ENCODE measurements around the gene KIAA2012. TPM values are rescaled to one million over a fixed set of nuclear protein-coding genes. Genes with fewer than 3 reads are reported as not detected.

KIAA2012 gene
- total RNA-seq, 2 experiments from 2014 or later, result not detected

GRCh38 chr2:202066875-202067274, 6.2 kb upstream of the KIAA2012 start:
- no peaks in the 10 kb centered on the region for H3K36me3 Mint-ChIP-seq (ENCODE audit: low read depth)
- no peaks in the 10 kb centered on the region for H3K4me1 Mint-ChIP-seq (ENCODE audit: low read depth)
- DNase-seq (no peak), ATAC-seq (no peak)
- H3K27me3 Mint-ChIP-seq (ENCODE audit: low read depth), result no peaks in the 10 kb centered on the region
- no peaks in the 10 kb centered on the region for H3K9me3 Mint-ChIP-seq (ENCODE audit: insufficient read depth)
- H3K27ac Mint-ChIP-seq, result no peak overlapping the region
- CTCF ChIA-PET, result no interaction called here
- POLR2A ChIA-PET, result no interaction called here
- H3K4me3 Mint-ChIP-seq, result no peak overlapping the region

- Mint-ChIP-seq H3K4me3 (no peak overlapping the region), H3K27me3 (ENCODE audit: low read depth) (no peaks in the 10 kb centered on the region), H3K27ac (no peak overlapping the region), H3K4me1 (ENCODE audit: low read depth) (no peaks in the 10 kb centered on the region), H3K36me3 (ENCODE audit: low read depth) (no peaks in the 10 kb centered on the region), H3K9me3 (ENCODE audit: insufficient read depth) (no peaks in the 10 kb centered on the region)
- no peak for ATAC-seq
- DNase-seq, result no peak
- CTCF ChIA-PET, result no interaction called here
- POLR2A ChIA-PET, result no interaction called here
Measured at GRCh38 chr2:202067589-202067988, 5.5 kb upstream of the KIAA2012 start.

- no peak overlapping the region for H3K27ac Mint-ChIP-seq
- ATAC-seq, result no peak
- no peaks in the 10 kb centered on the region for H3K9me3 Mint-ChIP-seq (ENCODE audit: insufficient read depth)
- H3K27me3 Mint-ChIP-seq (ENCODE audit: low read depth), result no peaks in the 10 kb centered on the region
- CTCF ChIA-PET, result no interaction called here
- DNase-seq, result no peak
- POLR2A ChIA-PET, result no interaction called here
- H3K4me1 Mint-ChIP-seq (ENCODE audit: low read depth), result no peaks in the 10 kb centered on the region
- no peak overlapping the region for H3K4me3 Mint-ChIP-seq
- H3K36me3 Mint-ChIP-seq (ENCODE audit: low read depth), result no peaks in the 10 kb centered on the region
Measured at GRCh38 chr2:202069170-202070067, 3.6 kb upstream of the KIAA2012 start.

DNA sequence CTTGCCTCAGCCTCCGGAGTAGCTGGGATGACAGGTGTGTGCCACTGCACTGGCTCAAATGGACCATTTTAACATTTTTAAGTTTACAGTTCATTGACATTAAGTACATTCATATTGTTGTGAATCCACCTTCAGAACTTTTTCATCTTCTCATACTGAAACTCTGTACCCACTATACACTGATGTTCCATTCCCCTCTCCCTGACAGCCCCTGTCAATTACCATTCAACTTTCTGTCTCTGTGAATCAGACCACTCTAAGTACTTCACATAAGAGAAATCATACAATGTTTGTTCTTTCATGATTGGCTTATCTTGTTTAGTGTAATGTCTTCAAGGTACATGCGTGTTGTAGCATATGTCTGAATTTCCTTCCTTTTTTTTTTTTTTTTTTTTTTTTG, 1.9 kb upstream of the KIAA2012 start:
- H3K9me3 Mint-ChIP-seq (ENCODE audit: insufficient read depth), result no peaks in the 10 kb centered on the region
- H3K4me1 Mint-ChIP-seq (ENCODE audit: low read depth), result no peaks in the 10 kb centered on the region
- H3K27me3 Mint-ChIP-seq (ENCODE audit: low read depth), result peaks cover 3% of the 10 kb centered on the region
- DNase-seq (no peak), ATAC-seq (no peak)
- no peak overlapping the region for H3K27ac Mint-ChIP-seq
- ChIA-PET POLR2A (no interaction called here), CTCF (no interaction called here)
- H3K36me3 Mint-ChIP-seq (ENCODE audit: low read depth), result no peaks in the 10 kb centered on the region
- H3K4me3 Mint-ChIP-seq, result no peak overlapping the region

DNA sequence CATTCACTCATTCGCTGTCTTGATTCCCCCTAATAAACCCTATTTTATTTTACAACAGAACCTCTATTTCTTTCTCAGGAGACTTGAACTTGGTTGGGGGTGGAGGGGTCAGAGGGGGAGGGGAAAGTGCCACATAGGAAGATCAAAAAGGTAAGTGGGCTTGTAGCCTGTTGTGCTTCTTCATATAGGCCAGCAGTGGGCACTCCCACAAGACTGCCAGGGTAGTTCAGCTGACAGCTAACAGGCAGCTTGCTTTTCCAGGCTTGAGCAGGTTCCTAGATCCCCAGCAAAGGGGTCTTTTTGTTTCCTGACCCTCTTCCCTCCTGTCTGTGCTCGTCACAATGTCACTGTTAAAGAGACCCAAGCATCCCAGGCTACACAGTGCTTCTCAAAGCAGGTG, 829 bp upstream of the KIAA2012 start:
- no peak for DNase-seq
- Mint-ChIP-seq H3K27ac (no peak overlapping the region), H3K4me1 (ENCODE audit: low read depth) (no peaks in the 10 kb centered on the region), H3K36me3 (ENCODE audit: low read depth) (no peaks in the 10 kb centered on the region), H3K27me3 (ENCODE audit: low read depth) (peaks cover 3% of the 10 kb centered on the region), H3K4me3 (no peak overlapping the region), H3K9me3 (ENCODE audit: insufficient read depth) (no peaks in the 10 kb centered on the region)
- ChIA-PET POLR2A (no interaction called here), CTCF (no interaction called here)
- no peak for ATAC-seq

DNA sequence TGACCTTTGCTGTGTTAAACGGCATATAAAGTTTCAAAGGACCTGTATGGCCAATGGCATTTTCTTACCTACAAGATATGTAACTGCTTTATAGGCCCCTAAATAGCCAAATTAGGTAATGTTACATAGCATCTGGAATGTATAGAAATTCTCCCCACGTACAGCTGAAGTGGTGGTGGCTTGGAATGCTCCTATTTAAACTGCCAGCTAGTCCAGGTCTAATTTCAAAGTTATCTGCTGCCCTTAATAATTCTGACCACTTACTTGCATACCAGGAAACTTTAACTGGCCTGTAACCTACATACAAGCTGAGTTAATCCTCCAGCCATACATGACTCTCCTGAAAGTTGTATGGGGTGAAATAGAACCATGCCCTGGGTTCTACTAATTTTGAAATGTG, 1.3 kb downstream of the KIAA2012 start:
- ATAC-seq (no peak), DNase-seq (no peak)
- H3K4me3 Mint-ChIP-seq, result no peak overlapping the region
- H3K27me3 Mint-ChIP-seq (ENCODE audit: low read depth), result peaks cover 3% of the 10 kb centered on the region
- H3K27ac Mint-ChIP-seq, result no peak overlapping the region
- no peaks in the 10 kb centered on the region for H3K9me3 Mint-ChIP-seq (ENCODE audit: insufficient read depth)
- CTCF ChIA-PET, result no interaction called here
- POLR2A ChIA-PET, result no interaction called here
- no peaks in the 10 kb centered on the region for H3K4me1 Mint-ChIP-seq (ENCODE audit: low read depth)
- H3K36me3 Mint-ChIP-seq (ENCODE audit: low read depth), result no peaks in the 10 kb centered on the region

DNA sequence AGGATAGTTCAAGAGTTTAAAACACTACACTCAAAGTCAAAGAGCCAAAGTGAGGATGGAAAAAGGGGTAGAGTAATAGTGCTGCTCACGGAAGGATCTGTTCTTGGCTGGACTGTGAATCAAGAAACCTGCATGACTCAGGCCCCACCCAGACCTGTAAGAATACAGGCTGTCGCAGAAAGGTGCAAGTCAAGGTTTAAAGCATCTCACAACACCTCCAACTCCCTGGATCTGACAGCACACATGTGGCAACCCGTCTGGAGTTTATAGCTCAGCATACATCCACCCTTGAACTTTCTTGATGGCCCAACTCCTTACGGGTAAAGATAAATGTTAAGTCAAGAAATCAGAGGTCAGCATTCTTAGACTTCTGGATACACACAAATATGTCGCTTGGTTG, 6.3 kb downstream of the KIAA2012 start:
- DNase-seq (no peak), ATAC-seq (no peak)
- ChIA-PET POLR2A (no interaction called here), CTCF (no interaction called here)
- Mint-ChIP-seq H3K4me3 (no peak overlapping the region), H3K36me3 (ENCODE audit: low read depth) (no peaks in the 10 kb centered on the region), H3K9me3 (ENCODE audit: insufficient read depth) (no peaks in the 10 kb centered on the region), H3K4me1 (ENCODE audit: low read depth) (no peaks in the 10 kb centered on the region), H3K27ac (no peak overlapping the region), H3K27me3 (ENCODE audit: low read depth) (peaks cover 3% of the 10 kb centered on the region)

DNA sequence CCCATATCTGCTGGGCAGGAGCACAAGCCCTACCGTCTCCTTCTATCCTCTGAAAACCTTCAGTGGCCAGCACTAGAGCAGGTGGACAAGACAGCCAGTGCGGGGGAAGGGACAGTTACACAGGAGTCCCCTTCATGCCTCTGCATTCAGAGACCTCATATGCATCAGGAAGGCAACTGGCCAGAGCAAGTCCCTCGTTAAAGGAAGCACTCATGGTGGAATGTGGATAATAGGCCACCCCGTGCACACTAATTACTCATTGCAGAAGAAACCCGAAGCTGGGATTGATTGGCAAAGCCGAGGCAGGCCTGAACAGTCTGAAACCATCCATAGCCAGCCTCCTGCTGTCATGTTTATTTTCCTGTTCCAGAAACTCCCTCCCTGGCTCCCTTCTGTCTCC, 11.2 kb downstream of the KIAA2012 start:
- Mint-ChIP-seq H3K27me3 (ENCODE audit: low read depth) (peaks cover under 1% of the 10 kb centered on the region), H3K9me3 (ENCODE audit: insufficient read depth) (no peaks in the 10 kb centered on the region), H3K27ac (no peak overlapping the region), H3K36me3 (ENCODE audit: low read depth) (no peaks in the 10 kb centered on the region), H3K4me1 (ENCODE audit: low read depth) (no peaks in the 10 kb centered on the region), H3K4me3 (no peak overlapping the region)
- no peak for ATAC-seq
- CTCF ChIA-PET, result no interaction called here
- no peak for DNase-seq
- POLR2A ChIA-PET, result no interaction called here

GRCh38 chr2:202088777-202089176, 15.7 kb downstream of the KIAA2012 start:
- ChIA-PET POLR2A (no interaction called here), CTCF (interaction anchor here (1.2 kb wide), 1 partner anchor 228 kb away, joined by 4 read pairs; no protein-coding TSS in a partner anchor)
- Mint-ChIP-seq H3K9me3 (ENCODE audit: insufficient read depth) (no peaks in the 10 kb centered on the region), H3K27ac (no peak overlapping the region), H3K4me1 (ENCODE audit: low read depth) (no peaks in the 10 kb centered on the region), H3K27me3 (ENCODE audit: low read depth) (peaks cover 17% of the 10 kb centered on the region), H3K4me3 (no peak overlapping the region), H3K36me3 (ENCODE audit: low read depth) (no peaks in the 10 kb centered on the region)
- no peak for DNase-seq
- ATAC-seq, result no peak

- Mint-ChIP-seq H3K4me3 (no peak overlapping the region), H3K27ac (no peak overlapping the region), H3K36me3 (ENCODE audit: low read depth) (no peaks in the 10 kb centered on the region), H3K27me3 (ENCODE audit: low read depth) (peaks cover 20% of the 10 kb centered on the region), H3K4me1 (ENCODE audit: low read depth) (no peaks in the 10 kb centered on the region), H3K9me3 (ENCODE audit: insufficient read depth) (no peaks in the 10 kb centered on the region)
- ATAC-seq, result no peak
- ChIA-PET CTCF (no interaction called here), POLR2A (no interaction called here)
- DNase-seq, result no peak
Measured at GRCh38 chr2:202090530-202090929, 17.5 kb downstream of the KIAA2012 start.

DNA sequence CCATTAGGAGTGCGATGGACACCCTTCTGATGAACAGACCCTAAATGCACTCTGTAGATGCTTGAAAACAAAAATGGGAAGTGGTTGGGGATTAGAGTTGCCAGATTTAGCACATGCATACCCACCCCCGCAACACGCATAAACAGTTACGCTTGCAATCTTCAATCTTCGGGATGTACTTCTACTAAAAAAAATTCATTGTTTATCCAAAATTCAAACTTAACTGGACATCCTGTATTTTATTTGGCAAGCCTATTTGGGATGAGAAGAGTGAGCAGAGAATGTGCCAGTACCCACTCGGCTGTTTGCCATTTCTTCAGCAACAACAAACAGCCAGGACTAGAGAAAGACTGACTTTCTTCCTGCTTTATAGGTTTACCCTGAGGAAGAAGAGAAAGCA, 18.4 kb downstream of the KIAA2012 start:
- CTCF ChIA-PET, result no interaction called here
- ATAC-seq, result no peak
- no peak overlapping the region for H3K27ac Mint-ChIP-seq

GRCh38 chr2:202094426-202094986, 21.5 kb downstream of the KIAA2012 start:
- Mint-ChIP-seq H3K9me3 (ENCODE audit: insufficient read depth) (no peaks in the 10 kb centered on the region), H3K4me3 (no peak overlapping the region), H3K27me3 (ENCODE audit: low read depth) (peaks cover 21% of the 10 kb centered on the region), H3K36me3 (ENCODE audit: low read depth) (no peaks in the 10 kb centered on the region), H3K4me1 (ENCODE audit: low read depth) (no peaks in the 10 kb centered on the region), H3K27ac (no peak overlapping the region)
- DNase-seq, result no peak
- ChIA-PET POLR2A (no interaction called here), CTCF (no interaction called here)
- no peak for ATAC-seq

More for the DNA sequence above, 18.4 kb downstream of the KIAA2012 start:
- H3K36me3 Mint-ChIP-seq (ENCODE audit: low read depth), result no peaks in the 10 kb centered on the region
- H3K9me3 Mint-ChIP-seq (ENCODE audit: insufficient read depth), result no peaks in the 10 kb centered on the region
- H3K4me1 Mint-ChIP-seq (ENCODE audit: low read depth), result no peaks in the 10 kb centered on the region
- no peak for DNase-seq
- peaks cover 21% of the 10 kb centered on the region for H3K27me3 Mint-ChIP-seq (ENCODE audit: low read depth)
- H3K4me3 Mint-ChIP-seq, result no peak overlapping the region
- POLR2A ChIA-PET, result no interaction called here

GRCh38 chr2:202095235-202095634, 22.2 kb downstream of the KIAA2012 start:
- Mint-ChIP-seq H3K9me3 (ENCODE audit: insufficient read depth) (no peaks in the 10 kb centered on the region), H3K4me1 (ENCODE audit: low read depth) (no peaks in the 10 kb centered on the region), H3K27ac (no peak overlapping the region), H3K36me3 (ENCODE audit: low read depth) (no peaks in the 10 kb centered on the region), H3K4me3 (no peak overlapping the region), H3K27me3 (ENCODE audit: low read depth) (peaks cover 19% of the 10 kb centered on the region)
- POLR2A ChIA-PET, result no interaction called here
- CTCF ChIA-PET, result no interaction called here
- DNase-seq (no peak), ATAC-seq (no peak)

Data from activated CD8-positive, alpha-beta T cell treated with anti-CD3 and anti-CD28 coated beads, Interleukin-2, amount 10 ng/mL, durations not matched to agents 7 days and 5 days (primary cell).